ENCODE results near the gene TMEM178A. TPM values are rescaled to one million over a fixed set of nuclear protein-coding genes. Genes with fewer than 3 reads are reported as not detected.

TMEM178A gene
- total and polyA plus RNA-seq, 2 of the 8 experiments (the other 6 are each of a cell fraction or from before 2014, with no cell fraction given), result 11.2 to 14.9 TPM

- no peak for FAIRE-seq
- Histone ChIP-seq H3K23me2 (ENCODE audit: low read depth, low read length) (no peaks in the 10 kb centered on the region), H4K91ac (replicated peaks; ENCODE audit: insufficient read length, low read length) (no peak overlapping the region), H2BK5ac (ENCODE audit: low read depth, low read length) (no peak overlapping the region), H3K4ac (replicated peaks; ENCODE audit: insufficient read length, low read depth, low read length) (no peak overlapping the region), H3K9ac (replicated peaks in 1 of 4; ENCODE audit: extremely low read depth in 1 of 4, low read depth in 3 of 4, low read length in 3 of 4) (no peak overlapping the region), H2AK5ac (ENCODE audit: low read depth, low read length) (no peak overlapping the region), H4K8ac (ENCODE audit: extremely low read depth, insufficient read depth, low read length) (no peak overlapping the region), H3K56ac (replicated peaks; ENCODE audit: insufficient read length, low read depth, low read length) (no peak overlapping the region), H3K36me3 (ENCODE audit: control insufficient read depth in 2 of 4, insufficient read depth in 4 of 4, low read length in 3 of 4) (peaks cover 5 to 15% (median 13%) of the 10 kb centered on the region in 4 experiments; a peak in 5 of 8 replicates), H3K14ac (ENCODE audit: insufficient read length) (no peak overlapping the region), H4K5ac (ENCODE audit: insufficient read length, low read depth, low read length) (no peak overlapping the region), H2BK12ac (ENCODE audit: low read depth, low read length) (no peak overlapping the region), H3K4me3 (ENCODE audit: extremely low read depth in 1 of 4, insufficient read depth in 2 of 4, low read depth in 3 of 4, low read length in 4 of 4) (no peak overlapping the region), H3K79me2 (ENCODE audit: control insufficient read depth in 1 of 2, insufficient read depth in 2 of 2, low read length in 2 of 2) (peaks cover 0 to 12% of the 10 kb centered on the region in 2 experiments; a peak in 2 of 4 replicates), H3K9me3 (ENCODE audit: insufficient read depth in 2 of 2, low read depth in 1 of 2, low read length in 1 of 2) (no peaks in the 10 kb centered on the region), H2BK15ac (ENCODE audit: low read length) (no peak overlapping the region), H3K27me3 (replicated peaks in 1 of 4; ENCODE audit: control insufficient read depth in 3 of 4, extremely low read depth in 1 of 4, insufficient read depth in 3 of 4, low read length in 3 of 4) (no peaks in the 10 kb centered on the region), H3K23ac (ENCODE audit: insufficient read length) (no peak overlapping the region), H2AFZ (ENCODE audit: low read length) (no peak overlapping the region), H3K79me1 (ENCODE audit: low read depth, low read length) (no peaks in the 10 kb centered on the region; the same call in 1 of the 2 replicates), H2BK20ac (ENCODE audit: low read length) (no peak overlapping the region), H4K20me1 (replicated peaks in 1 of 2; ENCODE audit: control insufficient read depth in 1 of 2, insufficient read depth in 2 of 2, low read length in 2 of 2) (peaks cover 0 to 8% of the 10 kb centered on the region in 2 experiments), H3K4me1 (replicated peaks in 1 of 4; ENCODE audit: control insufficient read depth in 3 of 4, insufficient read depth in 4 of 4, low read length in 3 of 4) (peaks cover 6 to 10% (median 7%) of the 10 kb centered on the region in 4 experiments; a peak in 4 of 7 replicates), H3K18ac (ENCODE audit: extremely low read depth, low read length) (no peak overlapping the region), H3K4me2 (ENCODE audit: insufficient read depth in 1 of 2, low read depth in 2 of 2, low read length in 2 of 2) (no peak overlapping the region), H3K27ac (ENCODE audit: low read depth, low read length) (no peak overlapping the region), H2BK120ac (replicated peaks; ENCODE audit: low read depth, low read length) (no peak overlapping the region)
- ChIA-PET POLR2A (ENCODE audit: partially characterized antibody) (interaction anchor here (0.8 kb wide), 1 partner anchor 9 kb away, joined by 3 read pairs; no protein-coding TSS in a partner anchor), CTCF (ENCODE audit: partially characterized antibody) (interaction anchor here (0.6 to 8.2 kb wide), 4 partner anchors 11 to 180 kb away, joined by 3 to 109 read pairs (median 3); no protein-coding TSS in a partner anchor)
- DNase-seq (ENCODE audit: low read depth in 1 of 2, low spot score in 2 of 2), result no peak
- TF ChIP-seq SIN3A (conservative IDR thresholded peaks at IDR 0.05 in 1 of 2, IDR thresholded peaks at IDR 0.05 in 1 of 2; ENCODE audit: low read depth in 1 of 2, low read length in 2 of 2), result no peak
- no peak for TF ChIP-seq CTBP2 (IDR thresholded peaks at IDR 0.05; ENCODE audit: borderline replicate concordance, insufficient read depth, insufficient read length, low read length)
- no peak for TF ChIP-seq BACH1 (IDR thresholded peaks at IDR 0.05; ENCODE audit: low read length)
- TF ChIP-seq HDAC6 (IDR thresholded peaks at IDR 0.05; ENCODE audit: low read depth, low read length), result no peak
- no peak for TF ChIP-seq CHD2 (IDR thresholded peaks at IDR 0.05; ENCODE audit: low read length)
- no peak for TF ChIP-seq JUND (IDR thresholded peaks at IDR 0.05; ENCODE audit: low read length)
- no peak for TF ChIP-seq TBP (IDR thresholded peaks at IDR 0.05; ENCODE audit: low read depth, low read length)
- no peak for TF ChIP-seq SIX5 (IDR thresholded peaks at IDR 0.05; ENCODE audit: low read depth, low read length)
- no peak for TF ChIP-seq CREB1 (IDR thresholded peaks at IDR 0.05)
- no peak for TF ChIP-seq SP4 (IDR thresholded peaks at IDR 0.05; ENCODE audit: low read length)
- TF ChIP-seq POU5F1 (IDR thresholded peaks at IDR 0.05; ENCODE audit: low read depth, low read length), result no peak
- TF ChIP-seq POLR2AphosphoS5 (IDR thresholded peaks at IDR 0.05; ENCODE audit: low read depth, low read length), result no peak
- TF ChIP-seq SP1 (IDR thresholded peaks at IDR 0.05; ENCODE audit: low read depth, low read length), result no peak
- no peak for TF ChIP-seq SIRT6 (IDR thresholded peaks at IDR 0.05; ENCODE audit: low read length)
- TF ChIP-seq NANOG (IDR thresholded peaks at IDR 0.05; ENCODE audit: insufficient read depth, low read depth, low read length, poor library complexity, severe bottlenecking), result no peak
- no peak for TF ChIP-seq KDM4A (IDR thresholded peaks at IDR 0.05; ENCODE audit: low read depth, low read length, severe bottlenecking)
These were observed 68.7 kb downstream of the TMEM178A start for GRCh38 chr2:39734445-39734844.

Measured in H1 (cell line).